Gastroesophageal sphincter (tissue), 4 donors: Measurements from ENCODE around the gene SPIN1. TPM values are rescaled to one million over a fixed set of nuclear protein-coding genes. Genes with fewer than 3 reads are reported as not detected.

Experiments used
- ATAC-seq: fragments of 150-250 bp; one replicate; pipeline ENCODE4 v1.9.1; 2016; ENCODE audit warnings: mild to moderate bottlenecking, moderate library complexity
- H3K27ac ChIP-seq, 4 donors: fragments of 200-600 bp; sonication (generic) in 3 of 4; 1 replicate in 3 of 4; 2 replicates in 1 of 4; pipeline ENCODE4 v1.5.1; 2016 to 2019
- H3K27me3 ChIP-seq: fragments of 200-600 bp; sonication (generic); one replicate; pipeline ENCODE4 v1.5.1; 2019
- H3K36me3 ChIP-seq, 2 donors: fragments of 200-600 bp; sonication (generic); one replicate each; pipeline ENCODE4 v1.5.1; 2019; ENCODE audit warnings: control low read depth in 1 of 2
- H3K4me1 ChIP-seq, 3 donors: fragments of 200-600 bp; sonication (generic); 1 replicate in 2 of 3; 2 replicates in 1 of 3; pipeline ENCODE4 v1.5.1; 2016 to 2019; ENCODE audit warnings: control low read depth in 2 of 3
- H3K4me3 ChIP-seq, 2 donors: fragments of 200-600 bp; sonication (generic); one replicate each; pipeline ENCODE4 v1.5.1; 2019; ENCODE audit warnings: mild to moderate bottlenecking in 1 of 2, moderate library complexity in 1 of 2
- H3K9me3 ChIP-seq, 3 donors: fragments of 200-600 bp; sonication (generic); one replicate each; pipeline ENCODE4 v1.5.1; 2017 to 2019; ENCODE audit warnings: control low read depth in 2 of 3
- CTCF ChIP-seq, 4 experiments: fragments of 200-600 bp in 2 of 4; fragments of 450-650 bp in 2 of 4; sonication (generic) in 1 of 4; IDR thresholded peaks; one replicate each; pipeline ENCODE4 v1.5.1; 2017 to 2019; ENCODE audit warnings: antibody characterized with exemption in 4 of 4, mild to moderate bottlenecking in 2 of 4, moderate library complexity in 2 of 4
- EP300 ChIP-seq: sonication (generic); formaldehyde crosslinking; IDR thresholded peaks from one replicate; pipeline ENCODE4 v1.6.1; 2017; ENCODE audit warnings: antibody characterized with exemption, mild to moderate bottlenecking
- POLR2A ChIP-seq, 2 donors: fragments of 450-650 bp; IDR thresholded peaks; one replicate each; pipeline ENCODE4 v1.6.1; 2017; ENCODE audit warnings: antibody characterized with exemption in 2 of 2, mild to moderate bottlenecking in 2 of 2, moderate library complexity in 1 of 2
- POLR2AphosphoS5 ChIP-seq: sonication (generic); formaldehyde crosslinking; IDR thresholded peaks from one replicate; pipeline ENCODE4 v1.6.1; 2017; ENCODE audit warnings: antibody characterized with exemption
- WGBS, 2 donors: methylation state at CpG; one replicate each; pipeline ENCODE4 v1.1.5; 2018; ENCODE audit warnings: low coverage in 1 of 2; 5-methylcytosine and 5-hydroxymethylcytosine counted together
- total RNA-seq, 4 donors: library from RNA; depleted of rRNA; stranded (reverse); fragments of >200 nt; gene quantifications; one replicate each; pipeline ENCODE4 v1.1.0, GENCODE V29; 2016

The SPIN1 gene
- total RNA-seq, 4 donors from 2014 or later, result 86.8 to 112 (median 99.5) TPM

GRCh38 chr9:88501086-88501485, 112.8 kb downstream of the SPIN1 start:
- 93 to 96% methylated on average over 3 to 5 of the region's 5 CpGs for WGBS, 2 donors

GRCh38 chr9:88502552-88503034, 114.3 kb downstream of the SPIN1 start:
- TF ChIP-seq CTCF (IDR thresholded peaks at IDR 0.05) (no peak), POLR2AphosphoS5 (no peak), POLR2A (IDR thresholded peaks at IDR 0.05) (no peak), EP300 (no peak)
- no peaks in the 10 kb centered on the region for H3K9me3 ChIP-seq
- no peaks in the 10 kb centered on the region for H3K27me3 ChIP-seq
- H3K27ac ChIP-seq, result no peak overlapping the region
- no peak overlapping the region for H3K4me3 ChIP-seq
- H3K4me1 ChIP-seq, result no peaks in the 10 kb centered on the region
- 76 to 83% methylated on average over 1 to 7 of the region's 12 CpGs for WGBS, 2 donors
- no peaks in the 10 kb centered on the region for H3K36me3 ChIP-seq
- no peak for ATAC-seq

More at GRCh38 chr9:88501086-88501485, 112.8 kb downstream of the SPIN1 start:
- TF ChIP-seq POLR2A (IDR thresholded peaks at IDR 0.05) (no peak), CTCF (IDR thresholded peaks at IDR 0.05) (no peak), POLR2AphosphoS5 (no peak), EP300 (no peak)
- Histone ChIP-seq H3K4me3 (no peak overlapping the region), H3K27ac (no peak overlapping the region), H3K4me1 (no peaks in the 10 kb centered on the region), H3K27me3 (no peaks in the 10 kb centered on the region), H3K36me3 (no peaks in the 10 kb centered on the region), H3K9me3 (no peaks in the 10 kb centered on the region)
- no peak for ATAC-seq

- no peaks in the 10 kb centered on the region for H3K36me3 ChIP-seq
- H3K4me3 ChIP-seq, result no peak overlapping the region
- no peak overlapping the region for H3K27ac ChIP-seq
- TF ChIP-seq POLR2AphosphoS5 (no peak), POLR2A (IDR thresholded peaks at IDR 0.05) (no peak), EP300 (no peak), CTCF (IDR thresholded peaks at IDR 0.05) (no peak)
- no peaks in the 10 kb centered on the region for H3K9me3 ChIP-seq
- no peaks in the 10 kb centered on the region for H3K27me3 ChIP-seq
- WGBS, 2 donors, result 84 to 92% methylated on average over 2 to 12 of the region's 18 CpGs
- H3K4me1 ChIP-seq, result no peaks in the 10 kb centered on the region
- no peak for ATAC-seq
Observed at GRCh38 chr9:88503081-88503844, 115.0 kb downstream of the SPIN1 start.

- peaks cover 0 to 7% (median 0%) of the 10 kb centered on the region in 3 donors for H3K9me3 ChIP-seq
- H3K4me3 ChIP-seq, result no peak overlapping the region
- H3K27me3 ChIP-seq, result no peaks in the 10 kb centered on the region
- no peak for ATAC-seq
- H3K4me1 ChIP-seq, result no peaks in the 10 kb centered on the region
- WGBS, 2 donors, result 93 to 100% methylated on average over 8 to 12 of the region's 17 CpGs
- TF ChIP-seq POLR2A (IDR thresholded peaks at IDR 0.05), result no peak
- TF ChIP-seq CTCF (IDR thresholded peaks at IDR 0.05), result no peak
- TF ChIP-seq EP300, result no peak
- TF ChIP-seq POLR2AphosphoS5, result no peak
- H3K27ac ChIP-seq, result no peak overlapping the region
- no peaks in the 10 kb centered on the region for H3K36me3 ChIP-seq
Observed at GRCh38 chr9:88503845-88504764, 115.9 kb downstream of the SPIN1 start.
